Subcutaneous adipose tissue (tissue), 4 donors: Measurements from ENCODE around the gene ZNF557. TPM values are rescaled to one million over a fixed set of nuclear protein-coding genes. Genes with fewer than 3 reads are reported as not detected.

Experiments used
- total RNA-seq, 4 donors: library from RNA; depleted of rRNA; stranded (reverse); fragments of >200 nt; gene quantifications; one replicate each; pipeline ENCODE4 v1.1.0, GENCODE V29; 2016
- TF ChIP-seq, protein P1 (sequence below): fragments of 450-650 bp; IDR thresholded peaks from one replicate; pipeline ENCODE4 v1.5.1; 2016; ENCODE audit warnings: low read depth, mild to moderate bottlenecking, control low read depth, antibody characterized with exemption, moderate library complexity

ZNF557 gene
- total RNA-seq, 4 donors from 2014 or later, result 7.9 to 9.1 (median 8.0) TPM

DNA sequence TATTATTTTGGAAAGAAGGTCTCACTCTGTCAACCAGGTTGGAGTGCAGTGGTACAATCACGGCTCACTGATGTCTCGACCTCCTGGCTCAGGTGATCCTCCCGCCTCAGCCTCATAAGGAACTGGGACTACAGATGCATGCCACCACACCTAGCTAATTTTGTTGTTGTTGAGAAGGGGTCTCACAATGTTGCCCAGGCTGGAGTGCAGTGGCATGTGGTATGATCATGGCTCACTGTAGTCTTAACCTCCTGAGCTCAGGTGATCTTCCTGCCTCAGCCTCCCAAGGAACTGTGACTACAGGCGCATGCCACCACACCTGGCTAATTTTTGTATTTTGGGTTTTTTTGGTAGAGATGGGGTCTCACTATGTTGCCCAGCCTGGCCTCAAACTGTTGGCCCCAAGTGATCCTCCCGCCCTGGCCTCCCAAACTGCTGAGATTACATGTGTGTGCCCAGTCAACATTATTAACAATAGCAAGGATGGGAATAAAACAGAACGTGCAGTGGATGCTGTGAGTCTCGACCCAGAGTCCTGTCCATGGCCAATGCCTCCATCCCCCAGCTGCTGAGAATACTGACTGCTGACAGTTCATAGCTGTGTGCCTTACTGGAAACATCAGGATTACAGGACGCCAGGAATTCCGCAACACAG lies 5.6 kb upstream of the ZNF557 start:
- TF ChIP-seq, protein P1, sequence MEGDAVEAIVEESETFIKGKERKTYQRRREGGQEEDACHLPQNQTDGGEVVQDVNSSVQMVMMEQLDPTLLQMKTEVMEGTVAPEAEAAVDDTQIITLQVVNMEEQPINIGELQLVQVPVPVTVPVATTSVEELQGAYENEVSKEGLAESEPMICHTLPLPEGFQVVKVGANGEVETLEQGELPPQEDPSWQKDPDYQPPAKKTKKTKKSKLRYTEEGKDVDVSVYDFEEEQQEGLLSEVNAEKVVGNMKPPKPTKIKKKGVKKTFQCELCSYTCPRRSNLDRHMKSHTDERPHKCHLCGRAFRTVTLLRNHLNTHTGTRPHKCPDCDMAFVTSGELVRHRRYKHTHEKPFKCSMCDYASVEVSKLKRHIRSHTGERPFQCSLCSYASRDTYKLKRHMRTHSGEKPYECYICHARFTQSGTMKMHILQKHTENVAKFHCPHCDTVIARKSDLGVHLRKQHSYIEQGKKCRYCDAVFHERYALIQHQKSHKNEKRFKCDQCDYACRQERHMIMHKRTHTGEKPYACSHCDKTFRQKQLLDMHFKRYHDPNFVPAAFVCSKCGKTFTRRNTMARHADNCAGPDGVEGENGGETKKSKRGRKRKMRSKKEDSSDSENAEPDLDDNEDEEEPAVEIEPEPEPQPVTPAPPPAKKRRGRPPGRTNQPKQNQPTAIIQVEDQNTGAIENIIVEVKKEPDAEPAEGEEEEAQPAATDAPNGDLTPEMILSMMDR, result no peak

DNA sequence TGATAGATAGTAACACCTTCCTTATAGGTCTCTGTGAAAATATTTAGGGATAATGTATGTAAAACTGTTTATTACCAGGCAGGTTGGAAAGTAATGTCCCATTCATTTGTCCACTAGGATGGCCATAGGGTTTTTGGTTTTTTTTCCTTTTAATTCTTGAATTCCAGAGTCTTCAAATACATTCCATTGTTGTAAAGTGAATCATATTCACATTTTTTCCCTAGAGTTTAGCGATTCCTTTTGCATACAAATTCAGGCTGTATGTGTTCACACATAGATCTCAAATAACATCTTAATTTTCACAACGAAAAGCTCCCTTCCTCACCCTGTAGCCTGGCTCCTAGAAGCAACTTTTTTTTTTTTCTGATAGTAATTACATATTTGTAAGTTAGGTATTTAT lies 1.8 kb upstream of the ZNF557 start:
- TF ChIP-seq, protein P1, result no peak

DNA sequence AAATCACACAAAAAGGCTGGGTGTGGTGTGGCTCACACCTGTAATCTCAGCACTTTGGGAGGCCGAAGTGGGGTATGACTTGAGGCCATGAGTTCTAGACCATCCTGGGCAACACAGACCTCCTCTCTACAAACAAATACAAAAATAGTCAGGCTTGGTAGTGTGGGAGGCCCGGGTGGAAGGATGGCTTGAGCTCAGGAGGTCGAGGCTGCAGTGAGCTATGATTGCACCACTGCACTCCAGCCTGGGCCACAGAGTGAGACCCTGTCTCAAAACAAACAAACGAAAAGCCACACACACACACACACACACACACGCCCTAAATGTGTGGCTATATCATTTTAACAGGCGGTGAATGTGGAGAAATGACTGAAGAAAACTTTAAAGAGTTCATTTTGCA lies 904 bp upstream of the ZNF557 start:
- TF ChIP-seq, protein P1, result no peak

DNA sequence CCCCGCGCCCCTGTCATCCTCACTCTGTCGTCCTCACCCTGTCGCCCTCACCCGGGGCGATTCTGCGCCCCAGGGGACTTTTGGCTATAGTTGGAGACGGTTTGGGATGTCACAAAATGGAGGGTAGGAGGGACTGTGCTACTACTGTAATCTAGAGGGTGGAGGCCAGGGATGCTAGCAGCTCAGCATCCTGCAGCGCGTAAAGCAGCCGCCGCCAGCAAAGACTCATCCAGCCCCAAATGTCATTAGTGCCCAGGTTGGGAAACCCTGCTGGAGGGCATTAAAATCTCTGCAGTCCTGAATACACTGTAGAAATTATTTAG lies 362 bp downstream of the ZNF557 start:
- TF ChIP-seq, protein P1, result no peak

DNA sequence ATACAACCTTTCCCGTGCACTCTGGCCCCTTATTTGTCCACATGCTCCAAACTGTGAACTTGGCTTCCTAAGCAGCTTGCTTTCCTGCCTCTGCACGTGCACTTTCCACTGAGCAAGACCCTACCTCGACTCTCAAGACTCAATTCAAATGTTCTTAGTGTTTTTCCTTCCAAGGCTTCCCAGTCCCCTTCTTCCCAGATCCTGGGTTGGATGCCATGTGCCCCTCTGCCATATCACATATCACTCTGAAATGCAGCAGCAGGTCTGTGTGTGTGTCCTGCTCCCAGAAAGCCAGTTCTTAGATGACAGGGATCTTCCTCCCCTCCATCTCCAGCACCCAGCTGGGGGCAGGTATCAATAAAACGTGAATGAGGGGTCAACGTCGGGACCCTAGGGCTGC lies 3.0 kb downstream of the ZNF557 start:
- TF ChIP-seq, protein P1, result no peak

DNA sequence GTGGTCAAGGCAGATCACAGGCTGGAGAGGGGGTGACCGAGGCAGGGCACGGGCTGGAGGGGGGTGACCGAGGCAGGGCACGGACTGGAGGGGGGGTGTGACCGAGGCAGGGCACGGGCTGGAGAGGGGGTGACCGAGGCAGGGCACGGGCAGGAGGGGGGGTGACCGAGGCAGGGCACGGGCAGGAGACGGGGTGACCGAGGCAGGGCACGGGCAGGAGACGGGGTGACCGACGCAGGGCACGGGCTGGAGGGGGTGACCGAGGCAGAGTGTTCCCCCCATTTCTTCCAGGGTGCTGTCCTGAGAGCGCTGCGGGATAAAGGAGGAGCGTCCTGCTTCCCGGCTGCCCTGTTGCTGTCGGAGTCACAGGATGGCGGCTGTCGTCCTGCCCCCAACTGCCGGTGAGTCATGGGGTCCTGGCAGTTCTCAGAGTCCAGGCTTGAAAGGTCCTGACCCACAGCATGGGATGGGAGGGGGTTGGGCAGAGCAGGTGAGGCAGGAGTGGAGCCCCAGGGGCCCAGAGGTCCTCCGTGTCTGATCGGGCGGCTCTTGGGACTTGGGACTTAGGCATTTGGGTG lies 5.3 kb downstream of the ZNF557 start:
- TF ChIP-seq, protein P1, result no peak

DNA sequence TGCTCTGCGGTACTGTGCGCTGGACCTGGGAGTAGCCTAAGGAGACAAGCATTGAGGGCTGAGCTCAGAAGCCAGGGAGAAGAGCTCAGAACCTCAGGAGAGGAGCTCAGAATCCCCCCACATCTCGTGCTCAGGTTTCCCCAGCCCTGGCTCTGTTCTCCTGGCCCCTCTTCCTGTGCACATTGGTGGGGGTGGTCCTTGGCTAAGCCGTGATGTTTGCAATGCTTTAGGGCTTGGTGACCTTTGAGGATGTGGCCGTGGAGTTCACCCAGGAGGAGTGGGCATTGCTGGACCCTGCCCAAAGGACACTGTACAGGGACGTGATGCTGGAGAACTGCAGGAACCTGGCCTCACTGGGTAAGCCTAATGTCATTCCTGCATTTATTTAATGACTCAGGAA lies 6.6 kb downstream of the ZNF557 start:
- TF ChIP-seq, protein P1, result no peak
